ENCODE data around the gene ZNF541.
A peak's percentile ranks its signal among the peaks of the same experiment; 100 is the strongest.

The ZNF541 gene

DNA sequence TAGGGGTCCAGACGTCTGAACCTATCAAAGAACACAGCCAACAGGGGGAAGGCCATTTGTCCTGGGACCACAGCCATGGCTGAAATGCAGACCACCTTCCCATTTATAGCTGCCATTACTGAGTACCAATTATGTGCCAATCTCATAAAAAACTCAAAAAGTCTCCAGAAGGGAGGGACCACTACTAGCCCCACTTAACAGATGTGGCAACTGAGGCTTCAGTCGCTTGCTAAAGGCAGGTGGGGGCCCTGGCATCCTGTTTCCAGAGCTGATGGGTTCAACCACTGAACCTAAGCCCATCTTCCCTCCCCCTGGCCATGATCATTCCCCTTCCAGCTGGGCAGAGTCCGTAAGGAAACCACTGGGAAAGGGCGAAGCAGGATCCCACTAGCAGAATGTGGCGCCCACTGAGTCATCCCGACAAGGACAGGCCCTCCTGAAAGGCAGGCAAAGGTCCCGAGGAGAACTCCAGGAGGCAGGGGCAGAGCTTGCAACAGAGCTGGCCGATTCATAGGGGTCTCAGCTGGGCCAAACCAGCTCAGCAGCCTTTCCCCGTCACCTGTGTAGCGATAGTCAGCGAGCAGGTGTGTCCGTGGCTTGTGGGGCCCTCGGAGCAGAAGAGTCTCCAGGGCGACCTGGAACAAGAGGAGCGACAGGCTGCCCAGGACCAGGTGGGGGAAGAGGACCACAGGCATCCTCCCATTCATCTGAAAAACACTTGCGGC is 43.8 kb downstream of the ZNF541 start:
- Mint-ChIP-seq H3K27ac (no peak overlapping the region), H3K27me3 (ENCODE audit: low read depth, poor library complexity) (peaks cover 42% of the 10 kb centered on the region), H3K36me3 (ENCODE audit: low read depth) (no peaks in the 10 kb centered on the region), H3K4me3 (no peak overlapping the region), H3K9me3 (no peaks in the 10 kb centered on the region), H3K4me1 (no peaks in the 10 kb centered on the region)
- TF ChIP-seq, protein P1, sequence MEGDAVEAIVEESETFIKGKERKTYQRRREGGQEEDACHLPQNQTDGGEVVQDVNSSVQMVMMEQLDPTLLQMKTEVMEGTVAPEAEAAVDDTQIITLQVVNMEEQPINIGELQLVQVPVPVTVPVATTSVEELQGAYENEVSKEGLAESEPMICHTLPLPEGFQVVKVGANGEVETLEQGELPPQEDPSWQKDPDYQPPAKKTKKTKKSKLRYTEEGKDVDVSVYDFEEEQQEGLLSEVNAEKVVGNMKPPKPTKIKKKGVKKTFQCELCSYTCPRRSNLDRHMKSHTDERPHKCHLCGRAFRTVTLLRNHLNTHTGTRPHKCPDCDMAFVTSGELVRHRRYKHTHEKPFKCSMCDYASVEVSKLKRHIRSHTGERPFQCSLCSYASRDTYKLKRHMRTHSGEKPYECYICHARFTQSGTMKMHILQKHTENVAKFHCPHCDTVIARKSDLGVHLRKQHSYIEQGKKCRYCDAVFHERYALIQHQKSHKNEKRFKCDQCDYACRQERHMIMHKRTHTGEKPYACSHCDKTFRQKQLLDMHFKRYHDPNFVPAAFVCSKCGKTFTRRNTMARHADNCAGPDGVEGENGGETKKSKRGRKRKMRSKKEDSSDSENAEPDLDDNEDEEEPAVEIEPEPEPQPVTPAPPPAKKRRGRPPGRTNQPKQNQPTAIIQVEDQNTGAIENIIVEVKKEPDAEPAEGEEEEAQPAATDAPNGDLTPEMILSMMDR (IDR thresholded peaks at IDR 0.05), result no peak
- DNase-seq, result no peak

GRCh38 chr19:47526798-47527197 is 46.1 kb downstream of the ZNF541 start:
- no peaks in the 10 kb centered on the region for H3K9me3 Mint-ChIP-seq
- no peak overlapping the region for H3K4me3 Mint-ChIP-seq
- no peak for DNase-seq
- H3K4me1 Mint-ChIP-seq, result peaks cover 13% of the 10 kb centered on the region
- peaks cover 53% of the 10 kb centered on the region for H3K27me3 Mint-ChIP-seq (ENCODE audit: low read depth, poor library complexity)
- TF ChIP-seq, protein P1 (IDR thresholded peaks at IDR 0.05), result no peak
- H3K27ac Mint-ChIP-seq, result no peak overlapping the region
- no peaks in the 10 kb centered on the region for H3K36me3 Mint-ChIP-seq (ENCODE audit: low read depth)

DNA sequence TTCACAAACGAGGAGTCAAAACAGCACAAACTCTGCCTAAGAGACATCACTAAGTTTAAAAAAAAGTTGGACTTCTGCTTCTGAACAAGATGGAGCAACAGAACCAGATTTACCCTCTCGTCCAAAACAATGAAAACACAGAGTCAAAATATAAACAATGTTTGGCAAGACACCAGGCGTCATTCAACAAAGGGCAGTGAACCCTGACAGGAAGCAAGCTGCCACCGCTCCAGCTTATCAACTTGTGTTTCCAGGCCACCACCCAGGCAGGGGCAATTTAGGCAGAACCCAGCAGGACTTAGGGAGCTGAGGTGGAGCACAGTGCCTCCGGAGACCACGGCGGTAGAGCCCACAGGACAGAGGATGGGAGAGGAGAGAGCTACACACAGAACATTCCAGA is 49.5 kb downstream of the ZNF541 start:
- Mint-ChIP-seq H3K4me1 (peaks cover 24% of the 10 kb centered on the region), H3K4me3 (no peak overlapping the region), H3K9me3 (no peaks in the 10 kb centered on the region), H3K36me3 (ENCODE audit: low read depth) (no peaks in the 10 kb centered on the region), H3K27me3 (ENCODE audit: low read depth, poor library complexity) (peaks cover 54% of the 10 kb centered on the region), H3K27ac (peak overlapping the region; percentile 23)
- TF ChIP-seq, protein P1 (IDR thresholded peaks at IDR 0.05), result no peak
- no peak for DNase-seq

Measured in nephron progenitor cell (in vitro differentiated cells).